Measurements from ENCODE around the gene DPEP2. TPM values are rescaled to one million over a fixed set of nuclear protein-coding genes. Genes with fewer than 3 reads are reported as not detected.

DPEP2 gene
- total and polyA plus RNA-seq, 2 of the 13 experiments (the other 11 are each of a cell fraction or from before 2014, with no cell fraction given): 0.18 TPM; not detected in 1

DNA sequence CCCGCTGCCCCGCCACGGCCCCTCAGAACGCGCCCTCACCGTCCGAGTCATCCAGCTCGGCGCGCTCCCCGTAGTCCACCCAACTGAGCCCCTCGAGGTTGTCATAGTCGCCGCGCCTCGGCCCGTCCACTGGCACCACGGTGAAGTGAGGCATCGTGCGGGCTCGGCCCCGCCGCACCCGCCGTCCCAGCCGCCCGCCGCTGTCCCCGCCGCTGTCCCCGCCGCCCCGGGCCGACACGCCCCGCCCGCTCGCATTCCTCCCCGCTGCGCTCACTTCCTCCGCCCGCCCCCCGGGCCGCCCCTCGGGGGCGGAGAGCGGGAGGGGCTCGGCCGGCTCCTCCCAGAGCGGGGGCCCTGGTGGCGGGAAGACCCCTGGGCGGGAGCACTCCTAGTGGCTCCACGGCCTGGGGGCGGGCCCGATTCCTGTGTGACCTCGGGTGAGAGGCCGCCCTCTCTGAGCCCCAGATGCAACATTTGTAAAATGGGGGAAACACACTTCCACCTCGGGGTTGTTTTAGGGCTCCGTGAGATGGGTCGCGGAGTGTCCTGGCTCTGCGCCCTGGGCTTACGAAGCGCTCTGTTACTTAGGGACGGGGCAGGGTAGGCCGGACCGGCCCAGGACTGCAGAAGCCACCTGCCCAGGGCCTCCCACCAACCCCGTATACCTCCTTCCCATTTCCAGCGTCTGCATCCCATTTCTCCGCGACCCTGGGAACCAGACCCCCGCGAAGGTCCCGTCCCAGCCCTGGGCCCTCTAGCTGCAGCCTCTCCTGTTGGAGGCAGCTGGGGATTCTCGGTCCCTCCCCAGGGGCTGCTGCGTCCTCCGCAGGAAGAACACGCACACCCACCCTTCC lies 30.7 kb downstream of the DPEP2 start, which contains the start of gene SLC12A4 (continued):
- TF ChIP-seq ZUFSP (CRISPR knock-in tag; IDR thresholded peaks at IDR 0.05; ENCODE audit: borderline replicate concordance) (no peak), ZNF839 (CRISPR knock-in tag; IDR thresholded peaks at IDR 0.05; ENCODE audit: borderline replicate concordance) (peak; percentile 82; the same call in 1 of the 2 replicates), TEAD3 (CRISPR knock-in tag; optimal IDR thresholded peaks at IDR 0.05; ENCODE audit: borderline replicate concordance) (peak; percentile 90), POLR2AphosphoS5 (IDR thresholded peaks at IDR 0.05; ENCODE audit: low read depth, low read length) (peak; percentile 69), TMF1 (CRISPR knock-in tag; IDR thresholded peaks at IDR 0.05; ENCODE audit: low read depth) (peak; percentile 59; the same call in 1 of the 2 replicates), MATR3 (CRISPR knock-in tag; IDR thresholded peaks at IDR 0.05) (no peak), SNAPC4 (CRISPR knock-in tag; IDR thresholded peaks at IDR 0.05) (peak; percentile 81), ZNF678 (CRISPR knock-in tag; IDR thresholded peaks at IDR 0.05) (no peak), GPN1 (CRISPR knock-in tag; IDR thresholded peaks at IDR 0.05; ENCODE audit: borderline replicate concordance) (no peak), ZSCAN30 (CRISPR knock-in tag; IDR thresholded peaks at IDR 0.05) (no peak), ZNF205 (CRISPR knock-in tag; IDR thresholded peaks at IDR 0.05) (peak; percentile 90), KDM1A (CRISPR knock-in tag; IDR thresholded peaks at IDR 0.05) (peak; percentile 97), FOSL1 (CRISPR knock-in tag; IDR thresholded peaks at IDR 0.05; ENCODE audit: borderline replicate concordance) (no peak)
- TF ChIP-seq, protein P1, sequence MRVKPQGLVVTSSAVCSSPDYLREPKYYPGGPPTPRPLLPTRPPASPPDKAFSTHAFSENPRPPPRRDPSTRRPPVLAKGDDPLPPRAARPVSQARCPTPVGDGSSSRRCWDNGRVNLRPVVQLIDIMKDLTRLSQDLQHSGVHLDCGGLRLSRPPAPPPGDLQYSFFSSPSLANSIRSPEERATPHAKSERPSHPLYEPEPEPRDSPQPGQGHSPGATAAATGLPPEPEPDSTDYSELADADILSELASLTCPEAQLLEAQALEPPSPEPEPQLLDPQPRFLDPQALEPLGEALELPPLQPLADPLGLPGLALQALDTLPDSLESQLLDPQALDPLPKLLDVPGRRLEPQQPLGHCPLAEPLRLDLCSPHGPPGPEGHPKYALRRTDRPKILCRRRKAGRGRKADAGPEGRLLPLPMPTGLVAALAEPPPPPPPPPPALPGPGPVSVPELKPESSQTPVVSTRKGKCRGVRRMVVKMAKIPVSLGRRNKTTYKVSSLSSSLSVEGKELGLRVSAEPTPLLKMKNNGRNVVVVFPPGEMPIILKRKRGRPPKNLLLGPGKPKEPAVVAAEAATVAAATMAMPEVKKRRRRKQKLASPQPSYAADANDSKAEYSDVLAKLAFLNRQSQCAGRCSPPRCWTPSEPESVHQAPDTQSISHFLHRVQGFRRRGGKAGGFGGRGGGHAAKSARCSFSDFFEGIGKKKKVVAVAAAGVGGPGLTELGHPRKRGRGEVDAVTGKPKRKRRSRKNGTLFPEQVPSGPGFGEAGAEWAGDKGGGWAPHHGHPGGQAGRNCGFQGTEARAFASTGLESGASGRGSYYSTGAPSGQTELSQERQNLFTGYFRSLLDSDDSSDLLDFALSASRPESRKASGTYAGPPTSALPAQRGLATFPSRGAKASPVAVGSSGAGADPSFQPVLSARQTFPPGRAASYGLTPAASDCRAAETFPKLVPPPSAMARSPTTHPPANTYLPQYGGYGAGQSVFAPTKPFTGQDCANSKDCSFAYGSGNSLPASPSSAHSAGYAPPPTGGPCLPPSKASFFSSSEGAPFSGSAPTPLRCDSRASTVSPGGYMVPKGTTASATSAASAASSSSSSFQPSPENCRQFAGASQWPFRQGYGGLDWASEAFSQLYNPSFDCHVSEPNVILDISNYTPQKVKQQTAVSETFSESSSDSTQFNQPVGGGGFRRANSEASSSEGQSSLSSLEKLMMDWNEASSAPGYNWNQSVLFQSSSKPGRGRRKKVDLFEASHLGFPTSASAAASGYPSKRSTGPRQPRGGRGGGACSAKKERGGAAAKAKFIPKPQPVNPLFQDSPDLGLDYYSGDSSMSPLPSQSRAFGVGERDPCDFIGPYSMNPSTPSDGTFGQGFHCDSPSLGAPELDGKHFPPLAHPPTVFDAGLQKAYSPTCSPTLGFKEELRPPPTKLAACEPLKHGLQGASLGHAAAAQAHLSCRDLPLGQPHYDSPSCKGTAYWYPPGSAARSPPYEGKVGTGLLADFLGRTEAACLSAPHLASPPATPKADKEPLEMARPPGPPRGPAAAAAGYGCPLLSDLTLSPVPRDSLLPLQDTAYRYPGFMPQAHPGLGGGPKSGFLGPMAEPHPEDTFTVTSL (CRISPR knock-in tag; IDR thresholded peaks at IDR 0.05; ENCODE audit: borderline replicate concordance): peak; percentile 7; the same call in 1 of the 2 replicates
- TF ChIP-seq, protein P2, sequence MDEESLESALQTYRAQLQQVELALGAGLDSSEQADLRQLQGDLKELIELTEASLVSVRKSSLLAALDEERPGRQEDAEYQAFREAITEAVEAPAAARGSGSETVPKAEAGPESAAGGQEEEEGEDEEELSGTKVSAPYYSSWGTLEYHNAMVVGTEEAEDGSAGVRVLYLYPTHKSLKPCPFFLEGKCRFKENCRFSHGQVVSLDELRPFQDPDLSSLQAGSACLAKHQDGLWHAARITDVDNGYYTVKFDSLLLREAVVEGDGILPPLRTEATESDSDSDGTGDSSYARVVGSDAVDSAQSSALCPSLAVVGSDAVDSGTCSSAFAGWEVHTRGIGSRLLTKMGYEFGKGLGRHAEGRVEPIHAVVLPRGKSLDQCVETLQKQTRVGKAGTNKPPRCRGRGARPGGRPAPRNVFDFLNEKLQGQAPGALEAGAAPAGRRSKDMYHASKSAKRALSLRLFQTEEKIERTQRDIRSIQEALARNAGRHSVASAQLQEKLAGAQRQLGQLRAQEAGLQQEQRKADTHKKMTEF (CRISPR knock-in tag; IDR thresholded peaks at IDR 0.05): peak; percentile 95

All from HepG2 (cell line).